H9 (cell line): ENCODE data around the gene USP36. TPM values are rescaled to one million over a fixed set of nuclear protein-coding genes. Genes with fewer than 3 reads are reported as not detected.

Experiments used
- DNase-seq: peaks from one replicate; pipeline ENCODE4 v3.0.0-alpha.2; 2017
- H2AFZ ChIP-seq: one replicate; pipeline ENCODE4 v1.6.1; 2013; ENCODE audit warnings: mild to moderate bottlenecking, low read length, control low read depth, moderate library complexity
- H2AK5ac ChIP-seq: 2 replicates; pipeline ENCODE4 v1.6.1; 2013; ENCODE audit warnings: low read length, control low read depth, mixed read lengths; ENCODE audit not compliant: insufficient read length
- H2BK120ac ChIP-seq: one replicate; pipeline ENCODE4 v1.6.1; 2013; ENCODE audit warnings: low read depth, mild to moderate bottlenecking, low read length, control low read depth, inconsistent platforms; ENCODE audit not compliant: poor library complexity, severe bottlenecking
- H2BK12ac ChIP-seq: 2 replicates; pipeline ENCODE4 v1.6.1; 2013; ENCODE audit warnings: low read length, control low read depth, mixed read lengths, low read depth; ENCODE audit not compliant: insufficient read length
- H2BK15ac ChIP-seq: 2 replicates; pipeline ENCODE4 v1.6.1; 2013; ENCODE audit warnings: low read depth, low read length, control low read depth
- H2BK20ac ChIP-seq: one replicate; pipeline ENCODE4 v1.6.1; 2013; ENCODE audit warnings: low read depth, mild to moderate bottlenecking, low read length, control low read depth, inconsistent platforms; ENCODE audit not compliant: poor library complexity, severe bottlenecking
- H2BK5ac ChIP-seq: 2 replicates; pipeline ENCODE4 v1.6.1; 2013; ENCODE audit warnings: low read length, control low read depth, mixed read lengths; ENCODE audit not compliant: insufficient read length
- H3K14ac ChIP-seq: 2 replicates; pipeline ENCODE4 v1.6.1; 2013; ENCODE audit warnings: low read length, control low read depth; ENCODE audit not compliant: insufficient read depth
- H3K18ac ChIP-seq: 2 replicates; pipeline ENCODE4 v1.6.1; 2013; ENCODE audit warnings: low read depth, mild to moderate bottlenecking, mixed read lengths, low read length, control low read depth; ENCODE audit not compliant: insufficient read length
- H3K23ac ChIP-seq: 2 replicates; pipeline ENCODE4 v1.6.1; 2013; ENCODE audit warnings: low read length, control low read depth, mixed read lengths, low read depth; ENCODE audit not compliant: insufficient read length
- H3K23me2 ChIP-seq: 2 replicates; pipeline ENCODE4 v1.6.1; 2013; ENCODE audit warnings: low read depth, mild to moderate bottlenecking, mixed read lengths, low read length, control low read depth; ENCODE audit not compliant: insufficient read length, poor library complexity, severe bottlenecking
- H3K27ac ChIP-seq: 2 replicates; pipeline ENCODE4 v1.5.1; 2013; ENCODE audit warnings: low read length, control low read depth, mixed read lengths, low read depth; ENCODE audit not compliant: insufficient read length
- H3K27me3 ChIP-seq: 2 replicates; pipeline ENCODE4 v1.6.1; 2013; ENCODE audit warnings: low read length, control low read depth, inconsistent platforms; ENCODE audit not compliant: insufficient read depth
- H3K4ac ChIP-seq: 2 replicates; pipeline ENCODE4 v1.6.1; 2013; ENCODE audit warnings: low read depth, mild to moderate bottlenecking, control low read depth, inconsistent platforms, low read length, moderate library complexity
- H3K4me1 ChIP-seq: 2 replicates; pipeline ENCODE4 v1.6.1; 2013; ENCODE audit warnings: low read length, control low read depth, inconsistent platforms; ENCODE audit not compliant: insufficient read depth
- H3K4me2 ChIP-seq: 2 replicates; pipeline ENCODE4 v1.6.1; 2013; ENCODE audit warnings: low read length, control low read depth, mixed read lengths; ENCODE audit not compliant: insufficient read length, insufficient read depth
- H3K56ac ChIP-seq: 2 replicates; pipeline ENCODE4 v1.6.1; 2013; ENCODE audit warnings: low read depth, mild to moderate bottlenecking, mixed read lengths, low read length, control low read depth; ENCODE audit not compliant: insufficient read length
- H3K79me1 ChIP-seq: 2 replicates; pipeline ENCODE4 v1.6.1; 2013; ENCODE audit warnings: low read depth, mild to moderate bottlenecking, moderate library complexity, low read length, control low read depth, inconsistent platforms; ENCODE audit not compliant: insufficient read depth, poor library complexity, severe bottlenecking
- H3K79me2 ChIP-seq: 2 replicates; pipeline ENCODE4 v1.6.1; 2013; ENCODE audit warnings: low read length, control low read depth, inconsistent platforms; ENCODE audit not compliant: insufficient read depth
- H3K9ac ChIP-seq: 2 replicates; pipeline ENCODE4 v1.6.1; 2013; ENCODE audit warnings: low read length, control low read depth, mixed read lengths; ENCODE audit not compliant: insufficient read length; ENCODE audit errors: extremely low read depth
- H3K9me3 ChIP-seq: one replicate; pipeline ENCODE4 v1.6.1; 2013; ENCODE audit warnings: low read depth, low read length, inconsistent platforms; ENCODE audit not compliant: control insufficient read depth
- H3T11ph ChIP-seq: one replicate; pipeline ENCODE4 v1.6.1; 2013; ENCODE audit warnings: mild to moderate bottlenecking, low read length, control low read depth, inconsistent platforms
- H4K20me1 ChIP-seq: one replicate; pipeline ENCODE4 v1.6.1; 2013; ENCODE audit not compliant: control insufficient read depth, insufficient read length, insufficient read depth
- H4K5ac ChIP-seq: 2 replicates; pipeline ENCODE4 v1.6.1; 2013; ENCODE audit warnings: low read depth, mild to moderate bottlenecking, mixed read lengths, low read length, control low read depth; ENCODE audit not compliant: insufficient read length
- H4K8ac ChIP-seq: replicated peaks from 2 replicates; pipeline ENCODE4 v1.6.1; 2013; ENCODE audit warnings: low read length, control low read depth, mixed read lengths, low read depth; ENCODE audit not compliant: insufficient read length
- H4K91ac ChIP-seq: 2 replicates; pipeline ENCODE4 v1.6.1; 2013; ENCODE audit warnings: low read depth, mild to moderate bottlenecking, moderate library complexity, mixed read lengths, low read length, control low read depth; ENCODE audit not compliant: insufficient read length
- H3K27ac Mint-ChIP-seq, 3 experiments: 2 replicates in 2 of 3; 3 replicates in 1 of 3; pipeline ENCODE4 v1.8.0; 2020 to 2021; ENCODE audit warnings: mixed read lengths in 3 of 3, mild to moderate bottlenecking in 1 of 3, moderate library complexity in 1 of 3
- H3K27me3 Mint-ChIP-seq: 2 replicates; pipeline ENCODE4 v1.8.0; 2021; ENCODE audit warnings: low read depth, mild to moderate bottlenecking, moderate library complexity, mixed read lengths
- H3K36me3 Mint-ChIP-seq, 3 experiments: 2 replicates in 2 of 3; 3 replicates in 1 of 3; pipeline ENCODE4 v1.8.0; 2020 to 2021; ENCODE audit warnings: low read depth in 3 of 3, mixed read lengths in 3 of 3; ENCODE audit not compliant: insufficient read depth in 1 of 3
- H3K4me1 Mint-ChIP-seq, 2 experiments: 2 replicates each; pipeline ENCODE4 v1.8.0; 2020; ENCODE audit warnings: mixed read lengths in 2 of 2
- H3K4me3 Mint-ChIP-seq, 2 experiments: 2 replicates in 1 of 2; 3 replicates in 1 of 2; pipeline ENCODE4 v1.8.0; 2020 to 2021; ENCODE audit warnings: mild to moderate bottlenecking in 2 of 2, mixed read lengths in 2 of 2, moderate library complexity in 1 of 2
- H3K9me3 Mint-ChIP-seq, 2 experiments: 2 replicates in 1 of 2; 3 replicates in 1 of 2; pipeline ENCODE4 v1.8.0; 2020; ENCODE audit warnings: mild to moderate bottlenecking in 2 of 2, mixed read lengths in 2 of 2, moderate library complexity in 1 of 2
- CTCF ChIP-seq: fragments of 200-600 bp; sonication (generic); conservative IDR thresholded peaks from 3 replicates; pipeline ENCODE4 v1.8.0; 2021; ENCODE audit warnings: antibody characterized with exemption, mild to moderate bottlenecking
- WGBS: extraction: QIAGEN DNeasy Blood & Tissue Kit; methylation state at CpG from one replicate; pipeline ENCODE4 v1.1.7; 2013; ENCODE audit warnings: missing lambda C conversion rate, low lambda C conversion rate, mixed read lengths; ENCODE audit not compliant: insufficient read length; ENCODE audit errors: extremely low coverage; 5-methylcytosine and 5-hydroxymethylcytosine counted together
- total RNA-seq: library from RNA; stranded (reverse); gene quantifications from 2 replicates; pipeline ENCODE4 v1.2.1, GENCODE V29; 2021

The USP36 gene
- total RNA-seq, 1 experiment from 2014 or later = 106 TPM

- no CpG with 5 or more reads among the region's 8 CpGs for WGBS
- no peaks in the 10 kb centered on the region for H3K9me3 ChIP-seq
- no peak overlapping the region for H3K18ac ChIP-seq
These were observed 48.9 kb upstream of the USP36 start for GRCh38 chr17:78889531-78889930.

More at GRCh38 chr17:78889531-78889930, 48.9 kb upstream of the USP36 start:
- Histone ChIP-seq H4K5ac (no peak overlapping the region), H3K4ac (no peak overlapping the region), H3K56ac (no peak overlapping the region), H2AK5ac (no peak overlapping the region), H3K4me1 (no peaks in the 10 kb centered on the region), H2AFZ (no peak overlapping the region), H4K20me1 (no peaks in the 10 kb centered on the region), H2BK15ac (no peak overlapping the region), H2BK20ac (no peak overlapping the region), H3K23ac (no peak overlapping the region), H3K4me2 (no peak overlapping the region), H3T11ph (no peak overlapping the region), H3K79me2 (no peaks in the 10 kb centered on the region), H2BK12ac (no peak overlapping the region), H4K8ac (no peak overlapping the region), H3K14ac (no peak overlapping the region), H4K91ac (no peak overlapping the region), H2BK120ac (no peak overlapping the region), H3K27me3 (no peaks in the 10 kb centered on the region), H3K79me1 (no peaks in the 10 kb centered on the region), H3K9ac (no peak overlapping the region), H2BK5ac (no peak overlapping the region), H3K23me2 (no peaks in the 10 kb centered on the region), H3K27ac (no peak overlapping the region)
- Mint-ChIP-seq H3K4me3 (no peak overlapping the region), H3K4me1 (peaks cover 2 to 10% of the 10 kb centered on the region in 2 experiments), H3K36me3 (peaks cover 0 to 6% (median 0%) of the 10 kb centered on the region in 3 experiments; a peak in 3 of 7 replicates), H3K27me3 (no peaks in the 10 kb centered on the region; the same call in 1 of the 2 replicates), H3K9me3 (no peaks in the 10 kb centered on the region), H3K27ac (no peak overlapping the region)
- no peak for DNase-seq
- TF ChIP-seq CTCF = no peak
